ENCODE results near the gene LATS1.

LATS1 gene

GRCh38 chr6:149698175-149698574, 19.7 kb downstream of the LATS1 start:
- Histone ChIP-seq H3K36me3 (ENCODE audit: insufficient read depth, low read length) (peaks cover 80% of the 10 kb centered on the region), H4K20me1 (ENCODE audit: insufficient read depth, low read length) (peaks cover 46% of the 10 kb centered on the region), H3K9me3 (ENCODE audit: insufficient read depth, low read length, severe bottlenecking) (no peaks in the 10 kb centered on the region), H2AFZ (ENCODE audit: low read depth, low read length) (no peak overlapping the region), H3K27ac (ENCODE audit: low read length) (no peak overlapping the region), H3K79me2 (ENCODE audit: insufficient read depth, low read length) (peaks cover 96% of the 10 kb centered on the region), H3K4me3 (ENCODE audit: low read depth in 1 of 2, low read length in 2 of 2) (no peak overlapping the region), H3K4me1 (ENCODE audit: insufficient read depth, low read length) (no peaks in the 10 kb centered on the region), H3K27me3 (ENCODE audit: insufficient read depth, low read length, poor library complexity) (no peaks in the 10 kb centered on the region), H3K9ac (ENCODE audit: low read depth, low read length) (no peak overlapping the region), H3K4me2 (ENCODE audit: insufficient read depth, low read length) (no peak overlapping the region)
- TF ChIP-seq, protein P1, sequence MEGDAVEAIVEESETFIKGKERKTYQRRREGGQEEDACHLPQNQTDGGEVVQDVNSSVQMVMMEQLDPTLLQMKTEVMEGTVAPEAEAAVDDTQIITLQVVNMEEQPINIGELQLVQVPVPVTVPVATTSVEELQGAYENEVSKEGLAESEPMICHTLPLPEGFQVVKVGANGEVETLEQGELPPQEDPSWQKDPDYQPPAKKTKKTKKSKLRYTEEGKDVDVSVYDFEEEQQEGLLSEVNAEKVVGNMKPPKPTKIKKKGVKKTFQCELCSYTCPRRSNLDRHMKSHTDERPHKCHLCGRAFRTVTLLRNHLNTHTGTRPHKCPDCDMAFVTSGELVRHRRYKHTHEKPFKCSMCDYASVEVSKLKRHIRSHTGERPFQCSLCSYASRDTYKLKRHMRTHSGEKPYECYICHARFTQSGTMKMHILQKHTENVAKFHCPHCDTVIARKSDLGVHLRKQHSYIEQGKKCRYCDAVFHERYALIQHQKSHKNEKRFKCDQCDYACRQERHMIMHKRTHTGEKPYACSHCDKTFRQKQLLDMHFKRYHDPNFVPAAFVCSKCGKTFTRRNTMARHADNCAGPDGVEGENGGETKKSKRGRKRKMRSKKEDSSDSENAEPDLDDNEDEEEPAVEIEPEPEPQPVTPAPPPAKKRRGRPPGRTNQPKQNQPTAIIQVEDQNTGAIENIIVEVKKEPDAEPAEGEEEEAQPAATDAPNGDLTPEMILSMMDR (IDR thresholded peaks at IDR 0.05; ENCODE audit: borderline replicate concordance, extremely low read depth, low read length, poor library complexity, severe bottlenecking) = no peak
- no peak for TF ChIP-seq EZH2 (IDR thresholded peaks at IDR 0.05; ENCODE audit: borderline replicate concordance, low read depth, low read length, severe bottlenecking)
- DNase-seq (no peak), ATAC-seq (ENCODE audit: insufficient read depth, low read depth) (no peak)

DNA sequence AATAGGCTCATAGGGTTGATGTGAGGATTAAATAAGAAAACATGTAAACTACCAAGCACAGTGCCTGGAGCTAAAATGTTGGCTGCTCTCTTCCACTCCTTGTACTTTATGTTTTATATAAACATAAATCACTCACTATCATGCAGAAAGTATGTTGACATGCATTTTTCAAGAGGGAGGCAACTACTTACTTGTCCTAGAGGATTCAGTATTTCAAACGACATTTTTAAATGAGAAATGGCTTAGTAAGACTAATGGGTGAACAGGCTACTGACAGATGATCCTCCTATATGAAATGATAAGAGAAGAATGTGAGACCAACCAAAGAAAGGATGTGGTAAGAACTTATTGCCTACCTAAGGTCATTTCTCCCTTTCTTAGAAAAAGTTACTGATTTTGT, 21.0 kb downstream of the LATS1 start:
- H3K27ac ChIP-seq (ENCODE audit: low read length) = no peak overlapping the region
- no peak overlapping the region for H3K4me2 ChIP-seq (ENCODE audit: insufficient read depth, low read length)
- no peak overlapping the region for H2AFZ ChIP-seq (ENCODE audit: low read depth, low read length)
- H3K9me3 ChIP-seq (ENCODE audit: insufficient read depth, low read length, severe bottlenecking) = no peaks in the 10 kb centered on the region
- DNase-seq (no peak), ATAC-seq (ENCODE audit: insufficient read depth, low read depth) (no peak)
- H3K79me2 ChIP-seq (ENCODE audit: insufficient read depth, low read length) = peaks cover 99% of the 10 kb centered on the region
- H3K27me3 ChIP-seq (ENCODE audit: insufficient read depth, low read length, poor library complexity) = no peaks in the 10 kb centered on the region
- no peak overlapping the region for H3K9ac ChIP-seq (ENCODE audit: low read depth, low read length)
- H3K4me1 ChIP-seq (ENCODE audit: insufficient read depth, low read length) = no peaks in the 10 kb centered on the region
- no peak overlapping the region for H3K4me3 ChIP-seq (ENCODE audit: low read depth in 1 of 2, low read length in 2 of 2)
- no peak for TF ChIP-seq EZH2 (IDR thresholded peaks at IDR 0.05; ENCODE audit: borderline replicate concordance, low read depth, low read length, severe bottlenecking)
- TF ChIP-seq, protein P1 (IDR thresholded peaks at IDR 0.05; ENCODE audit: borderline replicate concordance, extremely low read depth, low read length, poor library complexity, severe bottlenecking) = no peak
- H4K20me1 ChIP-seq (ENCODE audit: insufficient read depth, low read length) = peaks cover 42% of the 10 kb centered on the region
- peaks cover 86% of the 10 kb centered on the region for H3K36me3 ChIP-seq (ENCODE audit: insufficient read depth, low read length)

GRCh38 chr6:149694921-149695320, 23.0 kb downstream of the LATS1 start:
- Histone ChIP-seq H4K20me1 (ENCODE audit: insufficient read depth, low read length) (peaks cover 45% of the 10 kb centered on the region), H2AFZ (ENCODE audit: low read depth, low read length) (no peak overlapping the region), H3K27ac (ENCODE audit: low read length) (no peak overlapping the region), H3K4me3 (ENCODE audit: low read depth in 1 of 2, low read length in 2 of 2) (no peak overlapping the region), H3K9me3 (ENCODE audit: insufficient read depth, low read length, severe bottlenecking) (no peaks in the 10 kb centered on the region), H3K9ac (ENCODE audit: low read depth, low read length) (no peak overlapping the region), H3K27me3 (ENCODE audit: insufficient read depth, low read length, poor library complexity) (no peaks in the 10 kb centered on the region), H3K4me1 (ENCODE audit: insufficient read depth, low read length) (no peaks in the 10 kb centered on the region), H3K79me2 (ENCODE audit: insufficient read depth, low read length) (peaks cover 96% of the 10 kb centered on the region), H3K4me2 (ENCODE audit: insufficient read depth, low read length) (no peak overlapping the region), H3K36me3 (ENCODE audit: insufficient read depth, low read length) (peaks cover 86% of the 10 kb centered on the region)
- ATAC-seq (ENCODE audit: insufficient read depth, low read depth) = no peak
- TF ChIP-seq EZH2 (IDR thresholded peaks at IDR 0.05; ENCODE audit: borderline replicate concordance, low read depth, low read length, severe bottlenecking) = no peak
- TF ChIP-seq, protein P1 (IDR thresholded peaks at IDR 0.05; ENCODE audit: borderline replicate concordance, extremely low read depth, low read length, poor library complexity, severe bottlenecking) = no peak
- DNase-seq = no peak

DNA sequence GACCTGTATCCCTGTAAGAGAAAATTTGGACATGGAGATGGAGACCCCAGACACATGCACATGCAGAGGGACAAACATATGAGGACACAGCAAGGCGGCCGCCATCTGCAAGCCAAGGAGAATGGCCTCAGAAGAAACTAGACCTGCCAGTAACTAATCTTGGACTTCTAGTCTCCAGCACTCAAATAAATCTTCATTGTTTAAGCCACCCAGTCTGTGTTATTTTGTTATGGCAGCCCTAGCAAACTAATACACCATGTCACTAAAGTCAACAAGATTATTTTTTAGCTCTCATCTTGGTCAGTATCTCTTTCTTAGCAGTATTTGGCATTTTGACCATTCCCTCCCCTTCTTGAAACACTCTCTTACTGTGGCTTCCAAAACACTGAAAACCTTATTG, 26.7 kb downstream of the LATS1 start:
- no peak overlapping the region for H2AFZ ChIP-seq (ENCODE audit: low read depth, low read length)
- TF ChIP-seq, protein P1 (IDR thresholded peaks at IDR 0.05; ENCODE audit: borderline replicate concordance, extremely low read depth, low read length, poor library complexity, severe bottlenecking) = no peak
- TF ChIP-seq EZH2 (IDR thresholded peaks at IDR 0.05; ENCODE audit: borderline replicate concordance, low read depth, low read length, severe bottlenecking) = no peak
- H3K4me3 ChIP-seq (ENCODE audit: low read depth in 1 of 2, low read length in 2 of 2) = no peak overlapping the region
- no peak overlapping the region for H3K4me2 ChIP-seq (ENCODE audit: insufficient read depth, low read length)
- no peak overlapping the region for H3K27ac ChIP-seq (ENCODE audit: low read length)
- H3K4me1 ChIP-seq (ENCODE audit: insufficient read depth, low read length) = no peaks in the 10 kb centered on the region
- H3K36me3 ChIP-seq (ENCODE audit: insufficient read depth, low read length) = peaks cover 71% of the 10 kb centered on the region
- H3K9me3 ChIP-seq (ENCODE audit: insufficient read depth, low read length, severe bottlenecking) = no peaks in the 10 kb centered on the region
- peaks cover 30% of the 10 kb centered on the region for H4K20me1 ChIP-seq (ENCODE audit: insufficient read depth, low read length)
- no peaks in the 10 kb centered on the region for H3K27me3 ChIP-seq (ENCODE audit: insufficient read depth, low read length, poor library complexity)
- H3K9ac ChIP-seq (ENCODE audit: low read depth, low read length) = no peak overlapping the region
- ATAC-seq (ENCODE audit: insufficient read depth, low read depth) (no peak), DNase-seq (no peak)
- peaks cover 87% of the 10 kb centered on the region for H3K79me2 ChIP-seq (ENCODE audit: insufficient read depth, low read length)
